GM21717 (cell line): Measurements from ENCODE around the gene CLEC11A.
"Not testable (repeated sequence)": the region's sequence is repeated elsewhere in the genome, so short reads cannot be mapped to it uniquely, and the experiment has no call there.

Experiments
- ATAC-seq: cut with Tn5 transposase; IDR thresholded peaks from one replicate; pipeline ENCODE4 v1.9.1; 2021; ENCODE audit warnings: mild to moderate bottlenecking, moderate library complexity; ENCODE audit not compliant: unreplicated experiment

Gene CLEC11A

DNA sequence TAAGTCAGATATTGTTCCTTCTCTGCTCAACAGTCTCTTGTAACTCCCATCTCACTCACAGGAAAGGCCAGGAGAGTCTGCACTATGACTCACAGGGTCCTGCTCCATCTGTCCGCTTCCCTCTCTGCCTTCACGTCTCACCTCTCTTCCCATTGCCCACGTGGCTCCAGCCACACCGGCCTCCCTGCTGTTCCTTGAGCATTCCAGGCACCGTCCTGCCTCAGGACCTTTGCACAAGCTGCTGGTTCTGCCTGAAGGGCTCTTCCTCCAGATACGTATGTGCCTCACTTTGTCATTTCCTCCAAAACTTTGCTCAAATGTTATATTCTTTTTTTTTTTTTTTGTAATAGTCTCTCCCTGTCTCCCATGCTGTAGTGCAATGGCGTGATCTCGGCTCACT, 33.1 kb downstream of the CLEC11A start:
- ATAC-seq = not testable (repeated sequence)

DNA sequence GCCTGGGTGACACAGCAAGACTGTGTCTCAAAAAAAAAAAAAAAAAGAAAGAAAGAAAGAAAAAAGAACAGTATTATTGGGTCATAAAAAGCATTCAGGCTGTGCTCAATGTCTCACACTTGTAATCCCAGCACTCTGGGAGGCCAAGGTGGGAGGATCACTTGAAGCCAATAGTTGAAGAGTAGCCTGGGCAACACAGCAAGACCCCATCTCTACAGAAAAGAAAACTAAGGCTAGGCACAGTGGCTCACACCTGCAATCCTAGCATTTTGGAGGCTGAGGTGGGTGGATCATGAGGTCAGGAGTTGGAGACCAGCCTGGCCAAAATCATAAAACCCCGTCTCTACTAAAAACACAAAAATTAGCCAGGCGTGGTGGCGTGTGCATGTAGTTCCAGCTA, 34.5 kb downstream of the CLEC11A start:
- ATAC-seq = not testable (repeated sequence)

DNA sequence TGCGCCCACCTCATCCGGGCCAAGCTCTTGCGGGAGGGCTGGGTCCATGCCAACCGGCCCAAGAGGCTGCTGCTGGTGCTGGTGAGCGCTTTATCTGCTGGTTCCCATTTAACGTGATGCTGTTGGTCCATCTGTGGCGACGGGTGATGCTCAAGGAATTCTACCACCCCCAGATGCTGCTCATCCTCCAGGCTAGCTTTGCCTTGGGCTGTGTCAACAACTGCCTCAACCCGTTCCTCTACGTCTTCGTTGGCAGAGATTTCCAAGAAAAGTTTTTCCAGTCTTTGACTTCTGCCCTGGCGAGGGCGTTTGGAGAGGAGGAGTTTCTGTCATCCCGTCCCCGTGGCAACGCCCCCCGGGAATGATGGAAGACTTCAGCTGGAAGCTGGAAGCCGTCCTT, 35.9 kb downstream of the CLEC11A start:
- ATAC-seq = not testable (repeated sequence)

DNA sequence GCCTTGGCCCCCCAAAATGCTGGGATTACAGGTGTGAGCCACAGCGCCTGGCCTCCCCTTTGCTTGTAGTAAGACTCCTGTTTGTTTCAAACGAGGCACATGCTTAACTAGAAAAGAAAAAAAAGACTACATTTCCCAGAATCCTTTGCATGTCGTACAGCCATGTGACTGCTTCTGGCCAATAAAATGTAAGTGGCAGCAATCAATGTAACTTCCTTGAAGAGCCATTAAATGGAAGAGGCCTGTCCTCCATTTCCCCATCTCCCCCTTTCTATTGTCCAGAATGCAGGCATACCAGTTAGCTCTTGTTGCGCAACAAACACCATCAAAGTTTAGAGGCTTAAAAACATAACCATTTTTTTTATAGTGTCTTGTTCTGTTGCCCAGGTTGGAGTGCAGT, 36.7 kb downstream of the CLEC11A start:
- no peak for ATAC-seq

DNA sequence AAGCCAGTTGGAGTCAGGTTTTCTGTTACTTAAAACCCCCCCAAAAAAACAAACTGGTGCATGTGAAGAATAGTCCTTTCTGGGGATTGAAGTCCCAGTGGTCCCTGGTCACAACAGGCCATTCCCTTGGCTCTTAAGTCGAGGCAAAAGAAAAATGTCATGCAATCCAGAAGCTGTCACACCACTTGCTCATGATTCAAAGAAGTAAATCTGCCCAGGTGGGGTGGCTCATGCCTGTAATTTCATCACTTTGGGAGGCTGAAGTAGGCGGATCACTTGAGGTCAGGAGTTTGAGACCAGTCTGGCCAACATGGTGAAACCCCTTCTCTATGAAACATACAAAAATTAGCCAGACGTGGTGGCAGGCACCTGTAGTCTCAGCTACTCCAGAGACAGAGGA, 38.3 kb downstream of the CLEC11A start:
- ATAC-seq = not testable (repeated sequence)

DNA sequence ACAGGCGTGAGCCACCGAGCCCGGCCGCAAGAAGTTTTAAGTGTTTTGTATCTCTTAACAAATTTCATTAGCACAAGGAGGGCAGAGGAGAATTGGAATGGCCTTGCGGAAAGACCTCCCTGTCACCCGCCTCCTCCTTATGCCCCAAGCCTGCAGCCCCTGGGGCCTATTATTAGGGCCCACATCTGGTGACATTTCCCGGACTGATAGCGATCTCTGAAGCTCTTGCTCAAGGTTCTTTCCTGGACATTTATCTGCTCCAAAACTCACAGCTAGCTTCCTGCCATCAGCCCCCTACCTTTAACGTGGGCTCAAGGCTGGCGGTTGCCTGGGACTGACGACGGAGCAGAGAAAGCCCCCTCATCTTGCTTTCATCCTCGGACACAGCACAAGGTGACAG, 40.4 kb downstream of the CLEC11A start:
- ATAC-seq = not testable (repeated sequence)

DNA sequence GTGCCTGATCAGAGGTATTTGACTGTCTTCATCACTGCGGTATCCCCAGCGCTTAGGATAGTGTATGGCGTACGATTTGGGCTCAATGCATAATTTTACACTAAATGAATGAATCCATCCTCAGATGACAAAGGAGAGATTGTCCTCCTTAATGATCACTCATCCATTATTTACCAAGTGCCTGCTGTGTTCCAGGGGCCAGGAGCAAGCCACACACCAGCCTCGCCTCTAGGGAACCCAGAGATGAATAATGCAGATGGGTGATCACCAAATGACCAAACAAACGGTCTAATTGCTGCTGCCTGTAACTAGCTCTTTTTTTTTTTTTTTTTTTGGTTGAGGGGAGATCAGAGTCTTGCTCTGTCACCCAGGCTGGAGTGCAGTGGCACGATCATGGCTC, 41.2 kb downstream of the CLEC11A start:
- ATAC-seq = no peak

DNA sequence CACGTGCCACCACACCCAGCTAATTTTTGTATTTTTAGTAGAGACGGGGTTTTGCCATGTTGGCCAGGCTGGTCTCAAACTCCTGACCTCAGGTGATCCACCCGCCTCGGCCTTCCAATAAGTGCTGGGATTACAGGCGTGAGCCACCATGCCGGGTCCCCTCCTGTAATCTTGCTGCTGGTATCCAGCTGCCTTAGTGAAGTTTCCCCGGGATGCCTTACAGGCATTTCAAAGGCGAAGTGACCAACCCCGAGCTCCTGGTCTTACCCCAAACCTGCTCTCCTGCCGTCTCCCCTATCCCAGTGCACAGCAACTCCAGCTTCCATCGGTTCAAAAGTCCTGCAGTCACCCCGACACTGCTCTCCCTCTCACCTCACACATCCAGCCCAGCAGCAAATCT, 43.6 kb downstream of the CLEC11A start:
- not testable (repeated sequence) for ATAC-seq

DNA sequence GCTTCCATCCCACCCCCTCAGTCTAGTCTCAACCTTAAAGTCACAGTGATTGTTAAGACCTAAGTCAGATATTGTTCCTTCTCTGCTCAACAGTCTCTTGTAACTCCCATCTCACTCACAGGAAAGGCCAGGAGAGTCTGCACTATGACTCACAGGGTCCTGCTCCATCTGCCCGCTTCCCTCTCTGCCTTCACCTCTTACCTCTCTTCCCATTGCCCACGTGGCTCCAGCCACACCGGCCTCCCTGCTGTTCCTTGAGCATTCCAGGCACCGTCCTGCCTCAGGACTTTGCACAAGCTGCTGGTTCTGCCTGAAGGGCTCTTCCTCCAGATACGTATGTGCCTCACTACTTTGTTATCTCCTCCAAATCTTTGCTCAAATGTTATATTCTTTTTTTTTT, 44.1 kb downstream of the CLEC11A start:
- ATAC-seq = not testable (repeated sequence)

DNA sequence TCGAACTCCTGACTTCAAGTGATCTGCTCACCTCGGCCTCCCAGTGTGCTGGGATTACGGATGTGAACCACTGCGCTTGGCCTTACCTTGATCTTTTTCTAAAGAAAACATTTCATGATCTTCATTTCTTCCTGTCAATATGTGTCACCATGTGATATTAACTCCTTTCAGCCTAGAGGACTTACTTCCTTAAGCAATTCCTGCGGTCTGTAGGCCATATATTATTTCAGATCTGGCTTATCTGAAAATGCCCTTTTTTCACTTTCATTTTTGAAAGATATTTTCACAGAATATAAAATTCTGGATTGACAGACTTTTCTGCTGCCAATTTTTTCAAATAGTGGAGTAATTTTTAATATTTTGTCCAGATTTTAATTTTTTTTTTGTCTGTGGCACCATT, 45.1 kb downstream of the CLEC11A start:
- no peak for ATAC-seq

DNA sequence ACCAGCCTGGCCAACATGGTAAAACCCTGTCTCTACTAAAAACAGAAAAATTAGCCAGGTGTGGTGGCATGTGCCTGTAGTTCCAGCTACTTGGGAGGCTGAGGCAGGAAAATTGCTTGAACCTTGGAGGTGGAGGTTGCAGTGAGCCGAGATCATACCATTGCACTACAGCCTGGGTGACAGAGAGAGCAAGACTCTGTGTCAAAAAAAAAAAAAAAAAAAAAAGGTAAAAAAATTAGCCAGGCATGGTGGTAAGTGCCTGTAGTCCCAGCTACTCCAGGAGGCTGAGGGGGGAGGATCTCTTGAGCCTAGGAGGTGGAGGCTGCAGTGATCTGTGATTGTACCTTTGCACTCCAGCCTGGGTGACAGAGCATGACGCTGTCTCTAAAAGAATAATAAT, 47.0 kb downstream of the CLEC11A start, which contains the start of gene GPR32:
TSS of gene GPR32 (plus strand) at position 301 of the 400 bp plus-strand sequence. CDS start 137 bp downstream, outside the sequence.
- not testable (repeated sequence) for ATAC-seq

DNA sequence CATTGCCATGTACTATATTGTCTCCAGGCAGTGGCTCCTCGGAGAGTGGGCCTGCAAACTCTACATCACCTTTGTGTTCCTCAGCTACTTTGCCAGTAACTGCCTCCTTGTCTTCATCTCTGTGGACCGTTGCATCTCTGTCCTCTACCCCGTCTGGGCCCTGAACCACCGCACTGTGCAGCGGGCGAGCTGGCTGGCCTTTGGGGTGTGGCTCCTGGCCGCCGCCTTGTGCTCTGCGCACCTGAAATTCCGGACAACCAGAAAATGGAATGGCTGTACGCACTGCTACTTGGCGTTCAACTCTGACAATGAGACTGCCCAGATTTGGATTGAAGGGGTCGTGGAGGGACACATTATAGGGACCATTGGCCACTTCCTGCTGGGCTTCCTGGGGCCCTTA, 47.7 kb downstream of the CLEC11A start:
- no peak for ATAC-seq

DNA sequence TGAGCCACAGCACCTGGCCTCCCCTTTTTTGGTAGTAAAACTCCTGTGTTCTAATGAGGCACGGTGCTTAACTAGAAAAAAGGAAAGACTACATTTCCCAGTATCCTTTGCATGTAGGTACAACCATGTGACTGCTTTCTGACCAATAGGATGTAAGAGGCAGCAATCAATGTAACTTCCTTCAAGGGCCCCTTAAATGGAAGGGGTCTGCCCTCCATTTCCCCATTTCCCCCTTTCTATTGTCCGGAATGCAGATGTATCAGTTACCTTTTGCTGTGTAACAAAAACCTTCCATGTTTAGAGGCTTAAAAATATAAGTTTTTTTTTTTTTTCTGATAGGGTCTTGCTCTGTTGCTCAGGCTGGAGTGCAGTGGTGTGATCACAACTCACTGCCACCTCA, 49.3 kb downstream of the CLEC11A start:
- no peak for ATAC-seq

DNA sequence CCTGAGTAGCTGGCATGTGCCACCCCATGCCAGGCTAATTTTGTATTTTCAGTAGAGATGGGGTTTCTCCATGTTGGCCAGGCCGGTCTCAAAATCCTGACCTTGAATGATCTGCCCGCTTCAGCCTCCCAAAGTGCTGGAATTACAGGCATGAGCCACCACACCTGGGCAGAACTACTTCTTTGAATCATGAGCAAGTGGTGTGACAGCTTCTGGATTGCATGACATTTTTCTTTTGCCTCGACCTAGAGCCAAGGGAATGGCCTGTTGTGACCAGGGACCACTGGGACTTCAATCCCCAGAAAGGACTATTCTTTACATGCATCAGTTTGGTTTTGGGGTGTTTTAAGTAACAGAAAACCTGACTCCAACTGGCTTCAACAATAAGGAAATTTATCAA, 49.7 kb downstream of the CLEC11A start:
- ATAC-seq = not testable (repeated sequence)

DNA sequence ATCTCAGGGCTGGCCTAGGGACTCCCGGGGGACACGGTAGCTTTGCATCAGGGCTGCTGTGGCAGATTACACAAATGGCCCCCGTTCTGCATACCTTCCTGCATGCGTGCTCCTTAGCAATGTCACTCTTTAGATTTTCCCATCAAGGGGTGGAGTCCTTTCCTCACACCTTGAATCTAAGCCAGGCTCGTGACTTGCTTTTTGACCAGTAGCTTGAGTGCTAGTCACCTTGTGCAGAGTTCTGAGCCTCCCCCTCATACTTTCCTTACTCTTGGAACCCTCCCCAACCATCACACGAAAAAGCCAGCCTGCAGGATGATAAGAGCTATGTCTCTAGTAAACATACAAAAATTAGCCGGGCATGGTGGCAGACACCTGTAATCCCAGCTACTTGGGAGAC, 50.3 kb downstream of the CLEC11A start:
- ATAC-seq = not testable (repeated sequence)
